GM19193 (cell line): Measurements from ENCODE around the gene FAM83F.

Source experiments
- POLR2A ChIP-seq: IDR thresholded peaks from 4 replicates; pipeline ENCODE4 v1.6.1; 2011; ENCODE audit not compliant: insufficient read depth, insufficient read length; ENCODE audit errors: extremely low read depth

The FAM83F gene

GRCh38 chr22:40020956-40021355 lies 26.2 kb downstream of the FAM83F start:
- TF ChIP-seq POLR2A, result no peak

DNA sequence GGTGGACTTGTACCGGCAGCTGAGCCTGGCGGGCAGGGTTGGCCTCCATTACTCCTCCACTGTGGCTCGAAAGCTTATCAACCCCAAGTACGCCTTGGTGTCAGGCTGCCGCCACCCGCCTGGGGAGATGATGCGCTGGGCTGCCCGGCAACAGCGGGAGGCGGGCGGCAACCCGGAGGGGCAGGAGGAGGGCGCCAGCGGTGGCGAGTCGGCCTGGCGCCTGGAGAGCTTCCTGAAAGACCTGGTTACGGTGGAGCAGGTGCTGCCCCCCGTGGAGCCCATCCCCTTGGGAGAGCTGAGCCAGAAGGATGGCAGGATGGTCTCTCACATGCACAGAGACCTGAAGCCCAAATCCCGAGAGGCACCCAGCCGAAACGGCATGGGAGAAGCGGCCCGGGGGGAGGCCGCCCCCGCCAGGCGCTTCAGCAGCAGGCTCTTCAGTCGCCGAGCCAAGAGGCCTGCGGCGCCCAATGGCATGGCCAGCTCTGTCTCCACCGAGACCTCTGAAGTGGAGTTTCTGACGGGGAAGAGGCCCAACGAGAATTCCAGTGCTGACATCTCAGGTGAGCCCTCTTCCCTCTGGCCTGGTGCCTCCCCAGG lies 26.7 kb downstream of the FAM83F start:
- TF ChIP-seq POLR2A, result no peak

GRCh38 chr22:40022536-40023240 lies 27.9 kb downstream of the FAM83F start:
- TF ChIP-seq POLR2A, result no peak

DNA sequence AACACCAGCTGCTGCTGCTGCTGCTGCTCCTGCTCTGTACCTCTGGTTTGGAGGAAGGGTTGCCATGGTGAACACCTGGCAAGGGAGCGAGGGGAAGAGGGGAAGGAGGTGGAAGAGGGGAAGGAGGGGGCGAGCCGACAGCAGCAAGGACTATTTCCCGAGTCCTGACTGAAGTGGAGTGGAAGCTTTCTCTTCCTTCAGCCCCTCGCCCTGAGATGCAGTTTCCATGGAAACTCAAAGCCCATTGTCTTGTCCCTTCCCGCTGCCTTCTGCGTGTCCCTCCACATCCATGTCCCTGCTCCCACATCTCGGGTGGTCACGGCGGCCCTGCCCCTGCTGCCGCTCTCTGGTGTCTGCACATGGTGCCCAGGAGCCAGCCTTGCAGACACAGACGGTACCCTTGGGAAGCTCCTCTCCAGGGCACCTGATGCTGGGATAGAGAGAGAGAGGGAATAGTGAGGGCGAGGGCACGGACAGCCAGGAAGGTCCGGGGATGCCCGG lies 28.6 kb downstream of the FAM83F start:
- no peak for TF ChIP-seq POLR2A

DNA sequence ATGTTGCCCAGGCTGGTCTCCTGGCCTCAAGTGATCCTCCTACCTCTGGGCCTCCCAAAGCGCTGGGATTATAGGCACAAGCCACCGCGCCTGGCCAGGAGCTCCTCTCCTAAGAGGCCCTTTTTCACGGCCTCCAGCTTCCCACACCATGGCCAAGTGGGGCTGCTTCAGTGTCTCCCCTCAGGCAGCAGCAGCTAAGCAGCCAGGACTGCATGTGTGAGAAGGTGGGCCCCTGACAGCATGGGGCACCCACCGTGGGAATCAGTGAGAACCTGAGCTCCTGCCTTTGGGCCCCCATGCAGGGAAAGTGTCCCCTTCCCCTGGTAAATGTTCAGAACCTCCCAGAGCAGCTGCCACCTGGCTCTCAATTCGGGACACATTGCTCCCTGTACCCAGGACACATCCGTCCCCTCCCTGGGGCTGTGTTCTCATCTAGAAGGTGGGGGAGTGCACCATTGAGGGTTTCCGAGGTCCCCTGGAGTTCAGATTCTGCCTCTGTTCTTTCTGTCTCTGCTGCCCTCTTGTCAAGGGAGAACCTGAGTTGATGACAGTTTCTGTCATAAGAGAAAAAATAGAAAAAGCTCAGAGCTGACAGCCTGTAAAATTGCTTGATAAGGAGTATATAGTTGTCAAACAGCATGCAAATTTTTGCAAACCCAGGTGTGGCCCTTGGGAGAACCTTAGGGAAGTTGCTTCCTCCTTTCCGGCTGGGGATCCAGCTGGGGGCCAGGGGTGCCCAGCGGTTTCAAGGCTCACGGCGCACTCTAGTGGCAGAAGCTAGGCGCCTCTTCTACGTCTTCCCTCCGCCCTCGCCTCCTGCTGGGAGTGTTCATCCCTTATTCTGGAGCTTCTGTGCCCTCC lies 29.7 kb downstream of the FAM83F start:
- no peak for TF ChIP-seq POLR2A

DNA sequence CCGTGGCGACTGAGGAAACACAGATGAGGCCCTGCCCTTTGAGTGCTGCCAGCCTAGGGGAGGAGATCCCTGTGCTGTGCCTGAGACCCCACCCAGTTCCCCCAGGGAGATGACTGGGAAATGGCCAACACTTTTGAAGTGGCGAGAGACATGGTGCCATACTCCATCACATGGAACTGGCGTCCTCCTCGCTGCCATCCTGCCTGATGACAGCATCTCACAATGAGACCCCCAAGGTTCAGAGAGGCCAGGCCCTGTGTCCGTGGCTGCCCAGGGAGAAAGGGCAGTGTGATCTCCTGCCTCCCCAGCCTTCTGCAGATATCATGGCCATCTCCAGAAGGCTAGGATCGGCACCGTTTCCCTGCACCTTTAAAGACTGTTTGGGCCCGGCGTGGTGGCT lies 31.1 kb downstream of the FAM83F start:
- TF ChIP-seq POLR2A, result no peak

GRCh38 chr22:40026641-40027040 lies 31.9 kb downstream of the FAM83F start:
- TF ChIP-seq POLR2A, result no peak

DNA sequence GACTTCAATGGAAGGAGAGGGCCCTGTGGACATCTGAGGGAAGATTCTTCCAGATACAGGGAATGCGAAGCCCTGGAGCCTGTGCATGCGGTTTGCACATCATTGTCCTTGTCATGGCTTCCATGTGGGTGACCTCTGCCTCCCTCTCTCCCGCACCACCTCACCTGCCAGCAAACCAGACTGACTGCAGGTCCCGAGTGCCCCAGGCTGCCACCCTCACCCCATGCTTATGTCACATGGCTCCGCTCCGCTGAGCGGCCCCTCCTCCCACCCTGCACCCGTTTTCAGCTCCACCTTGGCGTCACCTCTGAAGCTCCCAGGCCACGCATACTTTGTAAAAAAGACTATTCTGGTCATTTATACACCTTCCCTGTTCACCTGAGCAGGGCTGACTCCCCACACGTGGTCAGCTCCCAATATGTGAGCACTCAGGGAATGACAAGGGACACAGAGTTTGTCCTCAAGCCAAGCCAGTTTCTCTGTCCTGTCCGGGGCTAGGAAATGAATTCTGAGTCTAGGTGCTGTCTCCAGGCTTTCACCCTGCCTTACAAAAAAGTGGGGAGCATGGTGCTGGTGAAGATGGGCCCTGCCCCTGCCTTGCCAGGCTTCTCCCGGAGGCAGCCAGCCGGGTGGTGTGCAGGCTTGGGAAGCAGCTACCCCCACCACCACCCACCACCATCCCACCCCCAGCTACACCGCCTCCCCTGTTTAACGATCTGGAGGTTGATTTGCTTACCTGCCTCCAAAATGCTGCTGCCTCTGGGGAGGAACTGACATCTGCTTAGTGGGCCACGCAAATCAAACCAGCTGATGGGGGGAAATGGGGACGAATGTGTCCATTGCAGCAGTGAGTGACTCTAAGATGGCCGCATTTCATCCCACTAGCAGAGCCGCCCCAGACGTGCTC lies 32.7 kb downstream of the FAM83F start:
- TF ChIP-seq POLR2A, result no peak

DNA sequence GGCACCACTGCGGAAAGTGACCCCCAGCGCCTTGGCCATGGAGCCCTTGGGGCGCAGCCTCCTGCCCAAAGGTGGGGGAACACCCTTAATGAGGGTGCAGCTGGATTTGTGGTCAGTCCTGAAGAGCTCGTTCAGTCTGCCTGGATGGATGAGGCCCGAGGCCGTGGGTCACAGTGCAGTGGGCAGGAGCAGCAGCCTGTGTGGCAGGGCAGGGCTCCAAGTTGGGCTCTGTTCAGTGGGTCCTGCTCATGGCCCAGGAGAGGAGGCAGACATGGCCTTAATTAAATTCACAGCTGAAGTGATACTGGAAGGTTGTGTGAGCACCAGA lies 33.3 kb downstream of the FAM83F start:
- no peak for TF ChIP-seq POLR2A

- no peak for TF ChIP-seq POLR2A
Measured at GRCh38 chr22:40029189-40029890, 34.6 kb downstream of the FAM83F start.

- TF ChIP-seq POLR2A, result no peak
Measured at GRCh38 chr22:40030026-40030757, 35.4 kb downstream of the FAM83F start.

DNA sequence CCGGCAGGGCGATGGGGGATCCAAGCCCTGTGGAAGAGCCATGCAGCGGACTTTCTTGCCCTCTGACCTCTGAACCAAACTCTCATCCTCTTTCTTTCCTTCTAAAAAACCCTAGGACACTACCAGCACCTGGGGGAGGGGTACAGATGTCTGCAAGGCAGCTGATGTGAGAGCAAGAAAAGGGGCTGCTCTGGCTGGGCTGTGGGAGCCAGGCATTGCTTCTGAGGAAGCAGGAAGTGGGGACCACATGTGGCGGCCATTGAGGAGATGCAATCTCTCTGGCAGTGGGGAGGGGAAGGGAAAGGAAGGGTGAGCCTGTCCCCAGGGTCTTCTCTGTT lies 36.0 kb downstream of the FAM83F start:
- no peak for TF ChIP-seq POLR2A

DNA sequence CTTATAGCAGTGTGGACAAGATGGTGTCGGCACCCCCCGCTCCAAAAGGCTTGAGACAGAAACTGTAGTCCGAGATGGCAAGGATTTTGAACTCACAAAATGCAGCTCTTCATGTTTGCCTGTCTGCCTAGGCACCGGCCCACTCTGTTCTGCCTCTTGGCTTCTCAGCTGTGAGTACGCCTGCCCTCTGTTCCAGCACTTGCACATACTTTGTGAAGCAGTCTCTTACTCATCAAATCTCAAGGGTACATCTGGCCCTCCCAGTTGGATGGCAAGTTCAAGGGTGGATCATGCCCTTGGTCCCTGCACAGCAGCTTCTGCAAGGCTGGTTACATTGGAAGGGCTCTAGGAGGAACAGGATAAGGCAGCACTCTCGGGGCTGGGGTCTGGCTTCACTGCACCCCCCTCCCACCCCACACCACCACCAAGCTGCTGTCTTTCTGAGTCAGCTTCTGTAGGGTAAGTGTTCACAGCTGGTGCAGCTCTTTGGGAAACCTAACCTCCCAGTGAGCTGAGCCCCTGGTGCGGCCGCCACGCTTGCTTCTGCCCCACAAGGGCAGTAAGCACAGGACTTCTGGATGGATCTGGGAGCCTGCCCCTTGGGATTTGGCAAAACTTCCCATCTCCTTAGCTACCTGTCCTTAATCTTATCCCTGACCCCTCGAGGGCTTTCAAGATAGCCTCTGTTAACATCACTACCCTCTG lies 37.2 kb downstream of the FAM83F start:
- no peak for TF ChIP-seq POLR2A
